Progenitor cell of endocrine pancreas (in vitro differentiated cells): Measurements from ENCODE around the gene MS4A3. TPM values are rescaled to one million over a fixed set of nuclear protein-coding genes. Genes with fewer than 3 reads are reported as not detected.
"Not testable (repeated sequence)": the region's sequence is repeated elsewhere in the genome, so short reads cannot be mapped to it uniquely, and the experiment has no call there.

Experiments used
- DNase-seq: peaks from one replicate; pipeline ENCODE4 v3.0.0; 2021; ENCODE audit warnings: low spot score; ENCODE audit not compliant: unreplicated experiment
- H3K27ac Mint-ChIP-seq: 2 replicates; pipeline ENCODE4 v1.8.0; 2021; ENCODE audit warnings: mild to moderate bottlenecking, moderate library complexity, mixed read lengths
- H3K27me3 Mint-ChIP-seq: 2 replicates; pipeline ENCODE4 v1.8.0; 2021; ENCODE audit warnings: mixed read lengths
- H3K36me3 Mint-ChIP-seq: 2 replicates; pipeline ENCODE4 v1.8.0; 2022; ENCODE audit warnings: mixed read lengths; ENCODE audit not compliant: insufficient read depth
- H3K4me1 Mint-ChIP-seq: 2 replicates; pipeline ENCODE4 v1.8.0; 2021; ENCODE audit warnings: low read depth, mixed read lengths
- H3K4me3 Mint-ChIP-seq: 2 replicates; pipeline ENCODE4 v1.8.0; 2021; ENCODE audit warnings: low read depth, mild to moderate bottlenecking, moderate library complexity, mixed read lengths
- H3K9me3 Mint-ChIP-seq: 2 replicates; pipeline ENCODE4 v1.8.0; 2021; ENCODE audit warnings: low read depth, mixed read lengths
- CTCF ChIP-seq: fragments of 200-600 bp; sonication (generic); IDR thresholded peaks from one replicate; pipeline ENCODE4 v1.5.0; 2021; ENCODE audit warnings: antibody characterized with exemption, mild to moderate bottlenecking; ENCODE audit not compliant: unreplicated experiment
- total RNA-seq: library from RNA; stranded (reverse); gene quantifications from 2 replicates; pipeline ENCODE4 v1.2.1, GENCODE V29; 2021

MS4A3 gene
- total RNA-seq, 1 donor from 2014 or later = not detected

GRCh38 chr11:60040109-60040508 lies 16.4 kb upstream of the MS4A3 start, which contains the start of gene OOSP2:
TSS of gene OOSP2 (plus strand) at chr11:60040409. CDS start at chr11:60040460, 51 bp downstream.
- no peaks in the 10 kb centered on the region for H3K4me1 Mint-ChIP-seq
- no peak within 1 kb of the TSS for H3K4me3 Mint-ChIP-seq
- no peaks in the 10 kb centered on the region for H3K27me3 Mint-ChIP-seq
- DNase-seq = no peak
- H3K9me3 Mint-ChIP-seq = no peaks in the 10 kb centered on the region
- H3K27ac Mint-ChIP-seq = no peak within 1 kb of the TSS
- TF ChIP-seq CTCF = no peak
- no peaks in the 10 kb centered on the region for H3K36me3 Mint-ChIP-seq

- not testable (repeated sequence) for DNase-seq, H3K4me1 Mint-ChIP-seq, H3K36me3 Mint-ChIP-seq, H3K4me3 Mint-ChIP-seq, H3K27me3 Mint-ChIP-seq, H3K9me3 Mint-ChIP-seq, H3K27ac Mint-ChIP-seq
These were observed 6.0 kb upstream of the MS4A3 start for GRCh38 chr11:60050422-60050821.

- not testable (repeated sequence) for DNase-seq, H3K4me3 Mint-ChIP-seq, H3K9me3 Mint-ChIP-seq, H3K27ac Mint-ChIP-seq, H3K4me1 Mint-ChIP-seq, H3K27me3 Mint-ChIP-seq, H3K36me3 Mint-ChIP-seq
These were observed 5.6 kb upstream of the MS4A3 start for GRCh38 chr11:60050839-60051238.

- H3K4me1 Mint-ChIP-seq = no peaks in the 10 kb centered on the region
- no peak overlapping the region for H3K27ac Mint-ChIP-seq
- DNase-seq = no peak
- TF ChIP-seq CTCF = no peak
- peaks cover 6% of the 10 kb centered on the region for H3K27me3 Mint-ChIP-seq
- no peak overlapping the region for H3K4me3 Mint-ChIP-seq
- H3K36me3 Mint-ChIP-seq = no peaks in the 10 kb centered on the region
- H3K9me3 Mint-ChIP-seq = peaks cover 3% of the 10 kb centered on the region
These were observed 2.6 kb downstream of the MS4A3 start for GRCh38 chr11:60059052-60059451.

GRCh38 chr11:60059521-60060240 lies 3.2 kb downstream of the MS4A3 start:
- Mint-ChIP-seq H3K27me3 (peaks cover 6% of the 10 kb centered on the region), H3K4me3 (no peak overlapping the region)
- no peak for TF ChIP-seq CTCF

GRCh38 chr11:60064111-60064510 lies 7.6 kb downstream of the MS4A3 start:
- Mint-ChIP-seq H3K27ac (no peak overlapping the region), H3K9me3 (peaks cover 3% of the 10 kb centered on the region), H3K4me3 (no peak overlapping the region), H3K27me3 (no peaks in the 10 kb centered on the region), H3K36me3 (no peaks in the 10 kb centered on the region), H3K4me1 (no peaks in the 10 kb centered on the region)
- no peak for TF ChIP-seq CTCF
- no peak for DNase-seq

More at GRCh38 chr11:60059521-60060240, 3.2 kb downstream of the MS4A3 start:
- Mint-ChIP-seq H3K4me1 (no peaks in the 10 kb centered on the region), H3K36me3 (no peaks in the 10 kb centered on the region), H3K9me3 (peaks cover 3% of the 10 kb centered on the region), H3K27ac (no peak overlapping the region)
- DNase-seq = no peak
